ENCODE measurements around the gene PPARGC1A. TPM values are rescaled to one million over a fixed set of nuclear protein-coding genes. Genes with fewer than 3 reads are reported as not detected.

The PPARGC1A gene
- total and polyA plus RNA-seq, 2 donors (not counting 3 experiments of a cell fraction or from before 2014, with no cell fraction given) = not detected

GRCh38 chr4:23779839-23780238, 110.0 kb downstream of the PPARGC1A start:
- no peak for TF ChIP-seq MYC (IDR thresholded peaks at IDR 0.05; ENCODE audit: low read depth, low read length)
- TF ChIP-seq GATA2 (IDR thresholded peaks at IDR 0.05; ENCODE audit: insufficient read depth, insufficient read length, low read depth, low read length) = no peak
- TF ChIP-seq EZH2 (IDR thresholded peaks at IDR 0.05; ENCODE audit: borderline replicate concordance, low read depth, low read length, severe bottlenecking) = no peak
- TF ChIP-seq JUN (IDR thresholded peaks at IDR 0.05; ENCODE audit: borderline replicate concordance, insufficient read depth, insufficient read length, low read depth) = no peak
- no peak for TF ChIP-seq FOS (IDR thresholded peaks at IDR 0.05; ENCODE audit: borderline replicate concordance, insufficient read depth, low read length)
- TF ChIP-seq POLR2AphosphoS5 (IDR thresholded peaks at IDR 0.05; ENCODE audit: insufficient read depth, low read depth, low read length) = no peak
- TF ChIP-seq POLR2A (IDR thresholded peaks at IDR 0.05; ENCODE audit: low read depth, low read length) = no peak
- H3K4me1 ChIP-seq (ENCODE audit: control insufficient read depth, extremely low read depth, insufficient read depth, low read length) = no peaks in the 10 kb centered on the region
- H3K4me2 ChIP-seq (ENCODE audit: insufficient read depth, low read length) = no peak overlapping the region
- FAIRE-seq (no peak), DNase-seq (ENCODE audit: low read depth, low spot score) (no peak)
- intact Hi-C loops (cut with micrococcal nuclease) (no loop called here), dilution Hi-C loops (cut with MboI; ENCODE audit: extremely low pct_ligation_motif_present, low sequenced_read_pairs) (no loop called here)
- H3K9ac ChIP-seq (replicated peaks; ENCODE audit: extremely low read depth, insufficient read depth, low read length) = no peak overlapping the region
- H3K27ac ChIP-seq (ENCODE audit: insufficient read depth, low read depth, low read length) = no peak overlapping the region
- H3K4me3 ChIP-seq (replicated peaks in 1 of 3; ENCODE audit: insufficient read depth in 1 of 3, low read depth in 1 of 3, low read length in 3 of 3) = no peak overlapping the region
- no TSS peak for BruUV-seq (replicated peaks)
- CTCF ChIA-PET = no interaction called here
- no peaks in the 10 kb centered on the region for H4K20me1 ChIP-seq (replicated peaks; ENCODE audit: control insufficient read depth, extremely low read depth, insufficient read depth, low read length)
- POLR2A ChIA-PET = no interaction called here
- no peaks in the 10 kb centered on the region for H3K79me2 ChIP-seq (ENCODE audit: control insufficient read depth, insufficient read depth, low read length)
- peaks cover 4% of the 10 kb centered on the region for H3K9me3 ChIP-seq (replicated peaks; ENCODE audit: control insufficient read depth, insufficient read depth, low read length)
- H2AFZ ChIP-seq (ENCODE audit: low read depth, low read length) = no peak overlapping the region
- no peaks in the 10 kb centered on the region for H3K36me3 ChIP-seq (ENCODE audit: control insufficient read depth in 2 of 2, extremely low read depth in 1 of 2, insufficient read depth in 2 of 2, low read length in 2 of 2)
- no peaks in the 10 kb centered on the region for H3K9me1 ChIP-seq (replicated peaks; ENCODE audit: control insufficient read depth, extremely low read depth, insufficient read depth, low read length)
- no peaks in the 10 kb centered on the region for H3K27me3 ChIP-seq (ENCODE audit: control insufficient read depth in 2 of 2, insufficient read depth in 2 of 2, low read length in 2 of 2)

- BruUV-seq (replicated peaks) = no TSS peak
- H3K79me2 ChIP-seq (ENCODE audit: control insufficient read depth, insufficient read depth, low read length) = no peaks in the 10 kb centered on the region
- peaks cover 4% of the 10 kb centered on the region for H3K9me3 ChIP-seq (replicated peaks; ENCODE audit: control insufficient read depth, insufficient read depth, low read length)
- H4K20me1 ChIP-seq (replicated peaks; ENCODE audit: control insufficient read depth, extremely low read depth, insufficient read depth, low read length) = no peaks in the 10 kb centered on the region
- intact Hi-C loops (cut with micrococcal nuclease) = no loop called here
- dilution Hi-C loops (cut with MboI; ENCODE audit: extremely low pct_ligation_motif_present, low sequenced_read_pairs) = no loop called here
- no peaks in the 10 kb centered on the region for H3K9me1 ChIP-seq (replicated peaks; ENCODE audit: control insufficient read depth, extremely low read depth, insufficient read depth, low read length)
- no peak for DNase-seq (ENCODE audit: low read depth, low spot score)
- POLR2A ChIA-PET = no interaction called here
- FAIRE-seq = no peak
- H3K9ac ChIP-seq (replicated peaks; ENCODE audit: extremely low read depth, insufficient read depth, low read length) = no peak overlapping the region
- H3K4me2 ChIP-seq (ENCODE audit: insufficient read depth, low read length) = no peak overlapping the region
- H3K4me3 ChIP-seq (replicated peaks in 1 of 3; ENCODE audit: insufficient read depth in 1 of 3, low read depth in 1 of 3, low read length in 3 of 3) = no peak overlapping the region
- CTCF ChIA-PET = no interaction called here
- TF ChIP-seq GATA2 (IDR thresholded peaks at IDR 0.05; ENCODE audit: insufficient read depth, insufficient read length, low read depth, low read length) = no peak
- no peak for TF ChIP-seq MAX (IDR thresholded peaks at IDR 0.05; ENCODE audit: insufficient read depth, insufficient read length)
- no peak for TF ChIP-seq FOS (IDR thresholded peaks at IDR 0.05; ENCODE audit: borderline replicate concordance, insufficient read depth, low read length)
- TF ChIP-seq POLR2A (IDR thresholded peaks at IDR 0.05; ENCODE audit: low read depth, low read length) = no peak
- no peak for TF ChIP-seq MYC (IDR thresholded peaks at IDR 0.05; ENCODE audit: low read depth, low read length)
- no peak for TF ChIP-seq CTCF (IDR thresholded peaks at IDR 0.05; ENCODE audit: extremely low read depth in 1 of 2, insufficient read depth in 1 of 2, low read depth in 1 of 2, low read length in 2 of 2)
- no peak for TF ChIP-seq EZH2 (IDR thresholded peaks at IDR 0.05; ENCODE audit: borderline replicate concordance, low read depth, low read length, severe bottlenecking)
- TF ChIP-seq POLR2AphosphoS5 (IDR thresholded peaks at IDR 0.05; ENCODE audit: insufficient read depth, low read depth, low read length) = no peak
- TF ChIP-seq JUN (IDR thresholded peaks at IDR 0.05; ENCODE audit: borderline replicate concordance, insufficient read depth, insufficient read length, low read depth) = no peak
- no peaks in the 10 kb centered on the region for H3K4me1 ChIP-seq (ENCODE audit: control insufficient read depth, extremely low read depth, insufficient read depth, low read length)
- H3K27me3 ChIP-seq (ENCODE audit: control insufficient read depth in 2 of 2, insufficient read depth in 2 of 2, low read length in 2 of 2) = no peaks in the 10 kb centered on the region
- H3K27ac ChIP-seq (ENCODE audit: insufficient read depth, low read depth, low read length) = no peak overlapping the region
- H3K36me3 ChIP-seq (ENCODE audit: control insufficient read depth in 2 of 2, extremely low read depth in 1 of 2, insufficient read depth in 2 of 2, low read length in 2 of 2) = no peaks in the 10 kb centered on the region
- H2AFZ ChIP-seq (ENCODE audit: low read depth, low read length) = no peak overlapping the region
Observed at GRCh38 chr4:23779422-23779821, 110.4 kb downstream of the PPARGC1A start.
